GM12878 (cell line): ENCODE measurements around the gene DCAF4. TPM values are rescaled to one million over a fixed set of nuclear protein-coding genes. Genes with fewer than 3 reads are reported as not detected.

Experiments used
- ATAC-seq: fragments of 200-7000 bp; cut with Tn5 transposase; 3 replicates; pipeline ENCODE4 v1.9.1; 2020; ENCODE audit warnings: mild to moderate bottlenecking, moderate library complexity
- BruUV-seq: library from RNA; stranded (reverse); fragments of 400-500 nt; replicated peaks from 2 replicates; lab custom pipeline; 2021; lab: Mats Ljungman, UMichigan
- CTCF ChIA-PET: fragments of 300-600 bp; sonication (Branson Sonifier 250); formaldehyde crosslinking; extraction: SDS; loops from one replicate; lab custom pipeline; 2021; ENCODE audit warnings: inconsistent platforms; lab: Yijun Ruan, JAX
- POLR2A ChIA-PET: fragments of 350-600 bp; formaldehyde crosslinking; extraction: SDS; loops from one replicate; lab custom pipeline; 2021; ENCODE audit warnings: inconsistent platforms; lab: Charles Lee
- RAD21 ChIA-PET: fragments of 300-600 bp; sonication (Branson Sonifier 250); formaldehyde crosslinking; loops from one replicate; lab custom pipeline; 2023; ENCODE audit warnings: antibody characterized with exemption; ENCODE audit not compliant: unreplicated experiment; lab: Charles Lee
- SMC1A ChIA-PET: fragments of 300-600 bp; sonication (Branson Sonifier 250); formaldehyde crosslinking; loops from one replicate; lab custom pipeline; 2023; ENCODE audit not compliant: unreplicated experiment, uncharacterized antibody; lab: Charles Lee
- DNase-seq: peaks from one replicate; pipeline ENCODE4 v3.0.0-alpha.2; 2011; ENCODE audit warnings: low read depth, low spot score
- FAIRE-seq: peaks from 3 replicates; lab custom pipeline; 2011; peaks lifted over from hg19 to GRCh38; lab: Jason Lieb, UNC
- H2AFZ ChIP-seq: 2 replicates; pipeline ENCODE4 v1.6.0; 2011; ENCODE audit warnings: low read depth, low read length, control low read depth; ENCODE audit not compliant: control insufficient read depth
- H3K27ac ChIP-seq: 2 replicates; pipeline ENCODE4 v1.5.1; 2011; ENCODE audit warnings: control low read depth; ENCODE audit not compliant: control insufficient read depth, insufficient read depth
- H3K27me3 ChIP-seq, 2 experiments: replicated peaks in 1 of 2; 2 replicates each; pipeline versions ENCODE4 v1.6.0 to v1.6.1; 2011; ENCODE audit warnings: low read length in 1 of 2; ENCODE audit not compliant: control insufficient read depth in 2 of 2, insufficient read depth in 2 of 2
- H3K36me3 ChIP-seq, 2 experiments: 2 replicates each; pipeline ENCODE4 v1.5.1; 2011; ENCODE audit warnings: low read length in 1 of 2; ENCODE audit not compliant: control insufficient read depth in 2 of 2, insufficient read depth in 2 of 2
- H3K4me1 ChIP-seq: 2 replicates; pipeline ENCODE4 v1.6.1; 2011; ENCODE audit warnings: mild to moderate bottlenecking, low read length, moderate library complexity, mixed read lengths; ENCODE audit not compliant: control insufficient read depth, insufficient read depth
- H3K4me2 ChIP-seq: 2 replicates; pipeline ENCODE4 v1.6.0; 2011; ENCODE audit warnings: control low read depth; ENCODE audit not compliant: control insufficient read depth, insufficient read depth
- H3K4me3 ChIP-seq: fragments of 200-600 bp; sonication (generic); 2 replicates; pipeline ENCODE4 v1.5.1; 2016
- H3K79me2 ChIP-seq: 2 replicates; pipeline ENCODE4 v1.6.0; 2011; ENCODE audit warnings: low read length; ENCODE audit not compliant: control insufficient read depth, insufficient read depth
- H3K9ac ChIP-seq: 2 replicates; pipeline ENCODE4 v1.8.0; 2011; ENCODE audit warnings: low read length, control low read depth, mixed read lengths; ENCODE audit not compliant: control insufficient read depth, insufficient read depth
- H3K9me3 ChIP-seq: replicated peaks from 3 replicates; pipeline ENCODE4 v1.5.1; 2011; ENCODE audit warnings: mild to moderate bottlenecking, low read length; ENCODE audit not compliant: control insufficient read depth, insufficient read depth
- H4K20me1 ChIP-seq: 2 replicates; pipeline ENCODE4 v1.6.0; 2011; ENCODE audit not compliant: control insufficient read depth, insufficient read depth
- CREB1 ChIP-seq: IDR thresholded peaks from 2 replicates; pipeline ENCODE4 v1.6.1; 2012; ENCODE audit warnings: low read depth, mild to moderate bottlenecking, inconsistent platforms
- IRF5 ChIP-seq: fragments of 450-650 bp; IDR thresholded peaks from 2 replicates; pipeline ENCODE4 v1.6.1; 2017; ENCODE audit warnings: borderline replicate concordance
- KAT2A ChIP-seq: conservative IDR thresholded peaks from 2 replicates; pipeline ENCODE4 v1.6.1; 2011; ENCODE audit warnings: low read depth, low read length; ENCODE audit not compliant: control insufficient read depth
- KDM1A ChIP-seq: fragments of 200-600 bp; sonication (generic); IDR thresholded peaks from 2 replicates; pipeline ENCODE4 v1.6.1; 2016; ENCODE audit warnings: borderline replicate concordance
- REST ChIP-seq: IDR thresholded peaks from 2 replicates; pipeline ENCODE4 v1.6.1; 2012; ENCODE audit warnings: mild to moderate bottlenecking, low read depth, low read length
- SMAD5 ChIP-seq: IDR thresholded peaks from 2 replicates; pipeline ENCODE4 v1.6.1; 2016; ENCODE audit warnings: antibody characterized with exemption, low read depth
- STAT3 ChIP-seq: IDR thresholded peaks from 2 replicates; pipeline ENCODE4 v1.6.1; 2011; ENCODE audit warnings: low read depth, low read length, improper control_type of control experiment
- TARDBP ChIP-seq: IDR thresholded peaks from 2 replicates; pipeline ENCODE4 v1.6.1; 2016; ENCODE audit warnings: borderline replicate concordance
- TCF12 ChIP-seq: IDR thresholded peaks from 2 replicates; pipeline ENCODE4 v1.6.1; 2011; ENCODE audit warnings: low read depth, mild to moderate bottlenecking, low read length
- TCF3 ChIP-seq: IDR thresholded peaks from 2 replicates; pipeline ENCODE4 v1.6.1; 2012; ENCODE audit warnings: low read depth, mild to moderate bottlenecking, low read length, borderline replicate concordance; ENCODE audit not compliant: insufficient read depth
- YBX1 ChIP-seq: fragments of 450-650 bp; IDR thresholded peaks from 2 replicates; pipeline ENCODE4 v1.6.1; 2016; ENCODE audit warnings: antibody characterized with exemption
- ZBTB33 ChIP-seq: fragments of 450-650 bp; IDR thresholded peaks from 2 replicates; pipeline ENCODE4 v1.6.1; 2017; ENCODE audit warnings: mild to moderate bottlenecking
- ZNF384 ChIP-seq: IDR thresholded peaks from 2 replicates; pipeline ENCODE4 v1.6.1; 2012; ENCODE audit warnings: low read depth, mild to moderate bottlenecking, low read length, improper control_type of control experiment, borderline replicate concordance
- ZNF622 ChIP-seq: fragments of 450-650 bp; IDR thresholded peaks from 2 replicates; pipeline ENCODE4 v1.6.1; 2017; ENCODE audit warnings: mild to moderate bottlenecking, inconsistent platforms
- ZNF687 ChIP-seq: fragments of 450-650 bp; IDR thresholded peaks from 2 replicates; pipeline ENCODE4 v1.6.1; 2017; ENCODE audit warnings: mild to moderate bottlenecking, moderate library complexity
- WGBS: methylation state at CpG from one replicate; pipeline ENCODE4 v1.1.6; 2016; ENCODE audit warnings: low lambda C conversion rate; ENCODE audit not compliant: insufficient replicate concordance, insufficient coverage; ENCODE audit errors: missing lambda C conversion rate; 5-methylcytosine and 5-hydroxymethylcytosine counted together
- in situ Hi-C: fragments of 300-500 bp; cut with MboI; formaldehyde crosslinking; loops from 9 replicates; pipeline ENCODE4 v1.14.3; 2018; ENCODE audit warnings: mixed read lengths
- intact Hi-C: fragments of 100-400 bp; cut with micrococcal nuclease; formaldehyde crosslinking; loops from one replicate; pipeline ENCODE4 v1.14.2; 2022; ENCODE audit not compliant: unreplicated experiment
- polyA plus RNA-seq, 11 experiments: library from polyadenylated mRNA; depleted of rRNA in 4 of 11; unstranded in 6 of 11; stranded (reverse) in 5 of 11; fragments of >200 nt; fragmentation: Nextera tagmentation in 4 of 11; fragmentation: Illumina TruSeq in 1 of 11; extraction: Ambion mirVana in 4 of 11; extraction: Trizol in 1 of 11; gene quantifications; 1 replicate in 1 of 11; 2 replicates in 10 of 11; pipeline versions ENCODE4 v1.2.1 to v1.2.3, GENCODE V29; 2011 to 2016; ENCODE audit warnings: inconsistent platforms in 2 of 11, missing spikeins in 2 of 11, low read depth in 1 of 11
- total RNA-seq, 4 experiments: library from RNA; depleted of rRNA in 3 of 4; stranded (reverse); fragments of >200 nt in 3 of 4; fragmentation: Illumina TruSeq in 1 of 4; extraction: Trizol in 1 of 4; gene quantifications; 2 replicates each; pipeline versions ENCODE4 v1.2.1 to v1.2.3, GENCODE V29; 2013 to 2021

DCAF4 gene
- total and polyA plus RNA-seq, 10 of the 15 experiments (the other 5 are each of a cell fraction or from before 2014, with no cell fraction given) = 2.6 to 51.1 (median 21.0) TPM

GRCh38 chr14:72986857-72987256 lies 60.6 kb downstream of the DCAF4 start:
- intact Hi-C loops (no loop called here), in situ Hi-C loops (no loop called here)
- peaks cover 3 to 4% of the 10 kb centered on the region in 2 experiments; a peak in 2 of 4 replicates for H3K36me3 ChIP-seq
- H3K4me1 ChIP-seq = no peaks in the 10 kb centered on the region
- ChIA-PET CTCF (interaction anchor here (0.7 kb wide), 1 partner anchor 321 kb away, joined by 4 read pairs; no protein-coding TSS in a partner anchor), POLR2A (no interaction called here), SMC1A (no interaction called here), RAD21 (no interaction called here)
- no peak overlapping the region for H3K4me2 ChIP-seq
- H3K9me3 ChIP-seq = no peaks in the 10 kb centered on the region
- WGBS = 100% methylated on average over 2 of the region's 2 CpGs
- no peak for DNase-seq
- no peak overlapping the region for H3K27ac ChIP-seq
- no peak for FAIRE-seq
- ATAC-seq = no peak
- H3K4me3 ChIP-seq = no peak overlapping the region
- H4K20me1 ChIP-seq = no peaks in the 10 kb centered on the region
- H3K79me2 ChIP-seq = no peaks in the 10 kb centered on the region
- H3K9ac ChIP-seq = no peak overlapping the region
- BruUV-seq = no TSS peak
- no peak overlapping the region for H2AFZ ChIP-seq
- H3K27me3 ChIP-seq = no peaks in the 10 kb centered on the region
- TF ChIP-seq IRF5 = no peak
- no peak for TF ChIP-seq REST
- no peak for TF ChIP-seq CREB1
- TF ChIP-seq TCF12 = no peak
- TF ChIP-seq YBX1 = no peak
- TF ChIP-seq STAT3 = no peak
- TF ChIP-seq KDM1A = no peak
- no peak for TF ChIP-seq ZNF622
- TF ChIP-seq TARDBP = no peak
- TF ChIP-seq ZNF384 = no peak
- TF ChIP-seq TCF3 = no peak
- no peak for TF ChIP-seq ZNF687
- TF ChIP-seq ZBTB33 = no peak
- no peak for TF ChIP-seq KAT2A
- no peak for TF ChIP-seq SMAD5
